SKM-1 treated with dmso at 0.1 percent for 144 hours (cell line): ENCODE results near the gene SMG7.
"Not testable (repeated sequence)": the region's sequence is repeated elsewhere in the genome, so short reads cannot be mapped to it uniquely, and the experiment has no call there.

Experiments
- DNase-seq: peaks from one replicate; lab custom pipeline; 2025; ENCODE audit not compliant: unreplicated experiment; lab: John Stamatoyannopoulos, UW

SMG7 gene, protein sequence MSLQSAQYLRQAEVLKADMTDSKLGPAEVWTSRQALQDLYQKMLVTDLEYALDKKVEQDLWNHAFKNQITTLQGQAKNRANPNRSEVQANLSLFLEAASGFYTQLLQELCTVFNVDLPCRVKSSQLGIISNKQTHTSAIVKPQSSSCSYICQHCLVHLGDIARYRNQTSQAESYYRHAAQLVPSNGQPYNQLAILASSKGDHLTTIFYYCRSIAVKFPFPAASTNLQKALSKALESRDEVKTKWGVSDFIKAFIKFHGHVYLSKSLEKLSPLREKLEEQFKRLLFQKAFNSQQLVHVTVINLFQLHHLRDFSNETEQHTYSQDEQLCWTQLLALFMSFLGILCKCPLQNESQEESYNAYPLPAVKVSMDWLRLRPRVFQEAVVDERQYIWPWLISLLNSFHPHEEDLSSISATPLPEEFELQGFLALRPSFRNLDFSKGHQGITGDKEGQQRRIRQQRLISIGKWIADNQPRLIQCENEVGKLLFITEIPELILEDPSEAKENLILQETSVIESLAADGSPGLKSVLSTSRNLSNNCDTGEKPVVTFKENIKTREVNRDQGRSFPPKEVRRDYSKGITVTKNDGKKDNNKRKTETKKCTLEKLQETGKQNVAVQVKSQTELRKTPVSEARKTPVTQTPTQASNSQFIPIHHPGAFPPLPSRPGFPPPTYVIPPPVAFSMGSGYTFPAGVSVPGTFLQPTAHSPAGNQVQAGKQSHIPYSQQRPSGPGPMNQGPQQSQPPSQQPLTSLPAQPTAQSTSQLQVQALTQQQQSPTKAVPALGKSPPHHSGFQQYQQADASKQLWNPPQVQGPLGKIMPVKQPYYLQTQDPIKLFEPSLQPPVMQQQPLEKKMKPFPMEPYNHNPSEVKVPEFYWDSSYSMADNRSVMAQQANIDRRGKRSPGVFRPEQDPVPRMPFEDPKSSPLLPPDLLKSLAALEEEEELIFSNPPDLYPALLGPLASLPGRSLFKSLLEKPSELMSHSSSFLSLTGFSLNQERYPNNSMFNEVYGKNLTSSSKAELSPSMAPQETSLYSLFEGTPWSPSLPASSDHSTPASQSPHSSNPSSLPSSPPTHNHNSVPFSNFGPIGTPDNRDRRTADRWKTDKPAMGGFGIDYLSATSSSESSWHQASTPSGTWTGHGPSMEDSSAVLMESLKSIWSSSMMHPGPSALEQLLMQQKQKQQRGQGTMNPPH

DNA sequence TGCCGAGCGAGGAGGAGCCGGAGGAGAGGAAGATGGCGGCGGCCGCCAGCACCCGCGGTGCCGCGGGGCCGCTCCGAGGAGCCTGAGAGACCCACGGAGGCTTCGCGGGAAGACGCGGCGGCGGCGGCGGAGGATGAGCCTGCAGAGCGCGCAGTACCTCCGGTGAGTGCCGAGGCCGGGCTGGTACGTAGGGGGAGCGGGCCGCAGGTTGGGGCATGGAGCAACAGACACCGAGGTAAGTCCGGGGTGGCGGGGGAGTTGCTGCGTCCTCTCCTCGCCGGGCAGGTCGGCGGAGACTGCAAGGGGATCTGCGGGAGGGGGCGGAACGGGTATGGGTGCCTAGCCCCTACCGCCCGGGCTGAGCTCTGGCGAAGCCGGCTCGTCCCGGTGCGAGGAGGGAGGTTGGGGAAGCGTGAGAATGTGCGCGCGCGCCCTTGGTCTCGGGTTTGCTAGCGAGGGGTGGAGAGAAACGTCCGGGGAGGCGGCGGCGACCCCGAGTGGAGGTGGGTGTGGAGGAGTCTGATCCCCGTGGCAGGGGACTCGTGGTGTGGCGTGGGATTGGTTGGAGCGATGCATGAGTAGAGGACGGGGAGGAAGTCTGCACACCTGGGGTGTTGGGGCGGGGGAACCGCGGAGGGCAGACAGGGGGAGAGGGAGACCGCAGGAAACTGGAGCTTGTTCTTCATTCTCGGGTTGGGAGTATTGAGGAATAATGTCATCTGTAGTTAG is at the start of gene SMG7:
Gene SMG7, plus strand, starts transcription at position 12 of the 729 bp plus-strand sequence. Its CDS starts 122 bp downstream, at position 134.
- peak; percentile 70 for DNase-seq

DNA sequence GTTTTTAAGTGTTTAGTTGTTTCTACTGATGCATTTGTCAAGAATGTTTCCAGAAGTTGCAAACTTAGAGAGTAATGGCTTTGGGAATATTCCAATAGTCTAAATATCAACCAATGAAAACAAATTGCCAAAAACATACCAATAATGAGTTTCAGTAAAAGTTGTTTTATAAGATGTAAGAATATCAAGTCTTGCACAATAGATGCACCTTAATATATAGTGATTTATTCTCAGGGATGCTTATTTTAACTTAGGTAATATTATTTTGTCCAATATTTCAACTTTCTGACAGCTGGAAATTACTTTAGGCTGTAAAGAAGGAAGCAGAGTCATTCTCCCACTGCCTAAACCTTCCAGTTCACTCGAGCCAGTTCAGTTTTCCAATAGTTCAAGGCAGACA is 48.8 kb upstream of the SMG7 start:
- no peak for DNase-seq

DNA sequence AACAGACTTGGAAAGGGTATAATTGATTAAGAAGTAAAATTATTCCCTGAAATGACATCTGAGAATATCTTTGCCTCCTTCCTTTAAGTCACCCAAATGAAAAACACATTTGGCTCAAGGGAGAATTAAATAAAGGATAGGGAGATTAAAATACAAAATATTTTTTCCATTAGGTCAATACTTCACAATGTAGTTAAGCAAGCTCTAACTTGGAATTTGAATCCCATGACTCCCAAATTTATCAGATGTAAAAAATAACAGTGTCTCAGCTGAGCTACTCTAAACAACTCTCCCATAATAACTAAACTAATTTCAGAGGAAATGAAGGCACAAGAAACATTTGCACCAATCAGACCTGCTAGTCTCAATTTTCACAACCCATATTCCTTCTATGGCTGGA is 47.6 kb upstream of the SMG7 start:
- DNase-seq: no peak

DNA sequence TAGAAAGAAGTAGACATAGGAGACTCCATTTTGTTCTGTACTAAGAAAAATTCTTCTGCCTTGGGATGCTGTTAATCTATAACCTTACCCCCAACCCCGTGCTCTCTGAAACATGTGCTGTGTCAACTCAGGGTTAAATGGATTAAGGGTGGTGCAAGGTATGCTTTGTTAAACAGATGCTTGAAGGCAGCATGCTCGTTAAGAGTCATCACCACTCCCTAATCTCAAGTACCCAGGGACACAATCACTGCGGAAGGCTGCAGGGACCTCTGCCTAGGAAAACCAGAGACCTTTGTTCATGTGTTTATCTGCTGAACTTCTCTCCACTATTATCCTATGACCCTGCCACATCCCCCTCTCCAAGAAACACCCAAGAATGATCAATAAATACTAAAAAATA is 44.7 kb upstream of the SMG7 start:
- DNase-seq: not testable (repeated sequence)

DNA sequence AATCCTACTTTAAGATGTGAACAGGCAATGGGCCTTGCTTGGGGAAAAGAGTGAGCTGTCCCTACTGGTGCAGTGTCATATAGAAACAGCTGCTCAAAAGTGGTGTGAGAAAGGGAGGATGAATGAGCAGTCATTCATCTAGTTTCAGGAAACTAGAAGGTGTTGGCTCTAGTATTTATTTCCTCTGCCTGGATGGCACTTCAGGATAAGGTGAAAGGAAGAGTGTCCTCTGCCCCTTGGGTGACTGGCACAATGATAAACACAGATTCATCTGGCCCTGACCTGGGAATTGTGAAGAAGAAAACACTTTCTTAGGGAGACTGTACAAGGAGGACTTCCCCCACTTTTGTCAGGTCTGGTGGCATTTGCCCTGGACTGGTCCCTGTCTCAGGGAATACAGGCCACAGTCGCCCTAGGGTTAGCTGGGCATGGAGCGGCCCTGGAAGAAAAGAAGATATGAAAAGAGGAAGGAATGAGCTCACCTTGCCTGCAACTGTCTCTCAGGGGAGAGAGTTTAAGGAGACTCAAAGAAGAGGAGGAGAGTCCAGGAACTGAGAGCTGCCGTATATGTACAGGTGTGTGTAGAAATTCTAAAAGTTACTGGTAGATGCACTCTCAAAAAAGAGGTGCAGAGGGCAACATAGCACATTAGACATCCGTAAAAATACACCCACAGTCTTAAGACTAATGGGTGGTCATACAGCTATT is 40.3 kb upstream of the SMG7 start:
- DNase-seq: no peak

DNA sequence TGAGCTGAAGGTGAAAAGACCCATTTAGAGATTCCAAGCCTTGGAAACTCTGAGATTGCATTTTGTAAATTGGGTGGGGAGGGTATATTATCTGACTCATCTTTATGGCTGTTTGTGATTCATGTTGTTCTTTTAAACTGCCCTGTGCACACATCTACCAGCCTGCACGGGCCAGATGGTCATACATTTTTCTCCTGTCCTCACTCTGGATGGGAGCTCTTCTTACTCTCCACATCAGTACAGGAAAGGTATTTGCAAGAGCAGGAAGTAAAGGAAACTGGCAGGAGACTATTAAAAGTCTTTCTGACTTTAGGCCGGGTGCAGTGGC is 39.8 kb upstream of the SMG7 start:
- no peak for DNase-seq

DNA sequence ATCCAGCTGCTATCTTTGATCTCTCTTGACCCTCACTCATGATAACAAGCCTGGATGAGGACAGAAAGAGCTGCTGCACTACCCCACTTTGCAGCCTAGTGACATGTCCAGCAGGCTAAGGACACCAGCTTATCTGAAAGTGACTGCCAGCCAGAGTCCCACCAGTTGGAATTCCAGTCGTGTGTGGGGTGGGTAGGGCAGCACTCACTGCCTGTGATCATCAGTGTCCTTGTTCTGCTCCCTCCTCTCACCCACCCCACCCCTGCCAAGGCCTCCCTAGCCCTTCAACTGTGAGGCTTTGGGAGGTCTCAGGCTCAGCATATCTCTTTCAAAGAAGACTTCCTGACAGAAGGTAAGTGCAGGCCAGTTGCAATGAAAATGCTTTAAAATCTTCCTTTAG is 38.6 kb upstream of the SMG7 start:
- DNase-seq: no peak

DNA sequence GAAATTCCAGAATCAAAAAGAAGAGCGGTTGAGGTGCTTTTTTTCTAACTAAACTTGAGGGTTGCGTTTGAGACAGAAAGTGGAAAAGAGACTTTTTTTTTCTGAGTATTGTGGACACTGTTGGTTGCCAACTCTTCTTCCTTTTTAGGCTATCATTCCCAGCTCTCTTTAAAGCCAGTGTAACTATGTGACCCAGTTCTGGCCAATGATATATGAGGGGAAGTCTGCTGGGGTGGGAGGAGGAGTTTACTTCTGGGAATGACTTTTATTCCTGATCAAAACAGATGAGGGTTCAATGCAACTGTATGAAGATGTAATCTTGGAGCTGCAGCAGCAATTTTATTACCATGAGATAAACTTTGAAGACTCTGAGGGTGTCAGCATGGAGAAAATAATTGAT is 36.8 kb upstream of the SMG7 start:
- no peak for DNase-seq

DNA sequence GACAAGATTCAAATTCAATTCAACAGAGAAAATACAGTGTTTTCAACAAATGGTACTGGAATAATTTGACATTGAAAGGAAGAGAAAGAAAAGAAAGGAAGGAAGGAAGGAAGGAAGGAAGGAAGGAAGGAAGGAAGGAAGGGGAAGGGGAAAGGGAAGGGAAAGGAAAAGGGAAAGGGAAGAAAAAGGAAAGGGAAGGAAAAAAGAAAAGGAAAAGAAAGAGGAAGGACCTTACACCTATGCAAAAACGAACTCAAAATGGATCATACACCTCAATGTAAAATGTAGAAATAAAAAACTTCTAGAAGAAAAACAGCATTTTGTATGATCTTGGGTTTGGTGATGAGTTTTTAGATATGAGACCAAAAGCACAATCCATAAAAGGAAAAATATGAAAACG is 34.2 kb upstream of the SMG7 start:
- no peak for DNase-seq

DNA sequence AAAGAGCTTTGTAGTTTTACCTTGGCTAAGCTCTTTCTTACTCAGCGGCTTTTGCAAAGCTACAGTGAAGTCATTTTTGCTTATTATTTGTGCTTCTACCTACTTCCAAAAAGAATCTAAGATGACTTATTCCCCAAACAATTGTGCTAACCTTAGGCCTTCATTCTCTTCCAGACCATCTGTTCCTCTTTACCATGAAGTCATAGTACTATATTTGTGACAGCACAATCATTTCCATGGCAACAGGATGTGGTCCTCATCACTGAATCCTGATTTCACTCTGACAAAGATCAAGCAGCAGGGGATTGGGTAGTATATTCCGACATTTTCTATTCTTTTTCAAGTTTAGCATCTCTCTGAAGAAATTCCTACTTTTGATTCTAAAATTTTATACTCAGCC is 29.3 kb upstream of the SMG7 start:
- DNase-seq: no peak

DNA sequence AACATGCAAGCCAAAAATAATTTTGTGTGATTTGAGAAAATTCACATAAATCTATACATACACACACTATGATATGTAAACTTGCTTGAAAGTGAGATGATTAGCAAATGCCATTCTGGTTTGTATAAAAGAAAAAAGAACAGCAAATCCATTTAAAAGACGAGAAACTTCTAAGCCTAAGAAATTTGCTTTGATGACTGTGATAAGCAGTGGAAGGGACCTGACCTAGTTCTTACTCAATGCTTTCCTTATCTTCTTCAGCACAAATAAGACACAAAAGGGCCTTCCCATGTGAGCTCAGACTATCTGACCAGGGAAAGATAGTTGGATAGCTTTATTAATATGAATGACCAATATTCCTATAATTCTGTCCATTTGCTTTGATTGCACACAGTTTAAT is 28.8 kb upstream of the SMG7 start:
- no peak for DNase-seq

DNA sequence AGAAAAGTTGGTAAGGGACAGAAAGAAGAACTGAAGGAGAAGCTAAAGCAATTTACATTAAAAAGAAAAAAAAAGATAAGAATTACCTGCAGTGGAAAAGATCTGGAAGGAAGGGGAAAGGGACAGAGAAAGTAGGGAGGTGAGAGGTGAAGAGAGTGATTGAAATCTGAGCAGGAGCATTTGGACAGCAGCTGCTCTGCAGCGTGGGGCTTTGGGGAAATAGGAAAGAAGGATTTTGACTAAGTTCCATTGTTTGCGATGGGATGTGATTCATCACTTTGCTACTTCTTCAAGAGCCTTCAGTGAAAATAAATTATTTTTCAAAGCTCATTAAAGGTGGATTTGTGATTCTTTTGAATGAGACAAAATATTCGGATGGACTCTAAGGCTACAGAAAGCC is 28.1 kb upstream of the SMG7 start:
- no peak for DNase-seq

DNA sequence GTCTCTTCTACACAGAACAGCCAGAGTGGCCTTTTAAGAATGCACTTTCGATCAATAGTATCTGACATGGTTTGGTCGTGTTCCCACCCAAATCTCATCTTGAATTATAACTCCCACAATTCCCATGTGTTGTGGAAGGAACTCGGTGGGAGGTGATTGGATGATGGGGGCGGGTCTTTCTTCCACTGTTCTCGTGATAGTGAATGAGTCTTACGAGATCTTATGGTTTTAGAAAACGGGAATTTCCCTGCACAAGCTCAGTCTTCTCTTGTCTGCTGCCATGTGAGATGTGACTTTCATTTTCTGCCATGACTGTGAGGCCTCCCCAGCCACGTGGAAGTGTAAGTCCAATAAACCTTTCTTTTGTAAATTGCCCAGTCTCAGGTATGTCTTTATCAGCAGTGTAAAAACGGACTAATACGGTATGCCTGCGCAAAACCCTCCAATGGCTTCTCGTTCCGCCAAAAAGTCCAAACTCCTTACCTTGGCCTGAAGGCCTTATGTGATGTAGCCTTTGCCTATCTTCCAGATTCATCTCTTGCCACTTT is 23.0 kb upstream of the SMG7 start:
- no peak for DNase-seq

DNA sequence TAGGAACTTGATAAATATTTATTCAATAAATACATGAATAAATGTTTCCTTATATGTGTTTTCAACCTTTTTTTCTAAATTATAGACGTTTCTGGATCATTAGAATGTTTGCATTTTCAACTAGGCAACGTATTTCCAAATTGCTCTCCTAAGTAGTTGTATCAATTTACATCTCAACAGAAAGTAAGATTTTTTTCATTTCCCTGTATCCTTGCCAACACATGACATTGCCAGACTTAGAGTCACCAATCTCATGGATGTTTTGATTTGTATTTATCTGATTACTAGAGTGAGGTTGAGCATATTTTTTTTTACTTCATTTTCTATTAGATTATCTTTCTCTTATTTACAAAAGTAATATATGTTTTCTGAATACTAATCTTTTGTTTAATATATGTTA is 22.2 kb upstream of the SMG7 start:
- DNase-seq: no peak

DNA sequence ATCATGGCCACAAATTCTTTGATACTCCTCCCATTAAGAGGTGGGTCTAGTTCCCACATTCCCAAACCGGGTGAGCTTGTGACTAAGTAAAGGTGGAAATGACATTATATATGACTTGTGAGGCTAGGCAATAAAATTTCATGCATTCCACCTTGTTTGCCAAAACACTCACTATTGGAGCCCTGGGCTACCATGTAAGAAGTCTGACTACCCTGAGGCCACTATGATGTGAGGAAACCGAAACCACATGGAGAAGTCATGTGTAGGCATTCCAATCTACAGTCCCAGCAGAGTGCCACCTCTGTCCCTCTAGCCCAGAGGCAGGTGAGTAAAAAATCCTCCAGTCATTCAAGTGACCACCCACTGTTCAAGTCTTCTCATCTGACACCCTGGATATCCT is 17.9 kb upstream of the SMG7 start:
- no peak for DNase-seq

DNA sequence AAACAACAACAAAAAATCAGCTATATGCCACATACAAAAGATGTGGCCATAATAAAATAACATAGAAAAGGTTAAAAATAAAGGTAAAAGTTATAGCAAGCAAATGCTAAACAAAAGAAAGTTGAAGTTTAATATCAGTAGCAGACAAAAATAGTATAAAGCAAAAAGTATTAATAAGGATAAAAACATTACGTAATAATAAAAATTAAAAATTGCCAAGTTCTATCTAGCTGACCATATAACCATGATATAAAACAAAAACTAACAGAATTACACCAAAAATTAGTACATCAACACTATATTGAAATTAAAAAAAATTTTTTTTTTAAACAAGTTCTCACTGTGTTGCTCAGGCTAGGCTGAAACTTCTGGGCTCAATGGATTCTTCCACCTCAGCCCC is 15.5 kb upstream of the SMG7 start:
- DNase-seq: no peak

DNA sequence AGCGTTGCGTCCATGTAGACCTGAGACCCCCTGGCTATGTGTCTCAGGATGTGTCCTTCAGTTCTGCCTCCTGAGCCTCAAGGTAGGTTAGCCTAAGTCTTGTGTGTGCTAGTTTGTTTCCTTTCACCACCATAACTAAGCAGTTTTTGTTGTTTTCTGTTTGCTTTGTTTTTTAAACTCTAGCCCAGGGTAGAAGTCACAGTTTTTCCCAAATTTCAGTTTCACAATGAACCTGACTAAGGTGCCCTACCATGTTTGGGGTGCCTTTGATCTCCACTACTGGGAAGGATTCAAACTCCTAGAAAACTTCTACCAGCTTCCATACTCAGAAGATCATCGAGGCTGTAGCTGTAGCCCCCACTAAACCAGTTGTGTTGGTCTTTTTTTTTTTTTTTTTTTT is 14.8 kb upstream of the SMG7 start:
- DNase-seq: no peak

DNA sequence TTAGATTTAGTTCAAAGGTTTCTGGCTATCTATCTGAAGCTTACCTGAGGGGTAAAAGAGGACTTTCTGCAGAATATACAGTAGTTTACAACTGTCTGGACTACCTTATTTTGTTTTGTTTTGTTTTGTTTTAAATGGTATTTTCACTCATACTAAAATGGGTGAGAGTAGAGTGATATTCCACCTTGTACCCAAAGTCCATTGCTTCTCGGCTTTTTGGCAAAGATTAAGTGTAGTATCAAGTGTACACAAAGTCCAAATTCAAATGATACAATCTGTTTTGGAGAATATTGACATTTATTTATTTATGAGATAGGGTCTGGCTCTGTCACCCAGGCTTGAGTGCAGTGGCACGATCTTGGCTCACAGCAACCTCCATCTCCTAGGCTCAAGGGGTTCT is 11.7 kb upstream of the SMG7 start:
- no peak for DNase-seq

DNA sequence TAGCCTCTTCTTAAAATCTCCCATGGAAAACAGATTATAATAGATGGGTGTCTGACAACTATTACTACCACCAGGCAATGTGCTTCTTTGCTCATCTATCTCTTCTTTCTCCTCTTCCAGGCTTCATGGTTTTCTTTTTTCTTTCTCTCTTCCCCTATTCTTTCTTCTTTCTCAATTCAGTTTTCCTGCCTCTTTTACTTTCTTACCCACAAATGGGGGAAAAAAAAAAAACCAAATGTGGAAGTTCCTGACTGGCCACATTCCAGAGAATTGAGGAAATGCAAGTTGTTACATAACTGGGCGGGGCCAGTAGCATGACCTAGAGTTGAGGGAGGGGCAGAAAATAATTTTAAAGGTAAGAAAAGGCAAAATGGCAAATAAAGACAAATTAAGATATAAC is 10.9 kb upstream of the SMG7 start:
- DNase-seq: peak; percentile 82

DNA sequence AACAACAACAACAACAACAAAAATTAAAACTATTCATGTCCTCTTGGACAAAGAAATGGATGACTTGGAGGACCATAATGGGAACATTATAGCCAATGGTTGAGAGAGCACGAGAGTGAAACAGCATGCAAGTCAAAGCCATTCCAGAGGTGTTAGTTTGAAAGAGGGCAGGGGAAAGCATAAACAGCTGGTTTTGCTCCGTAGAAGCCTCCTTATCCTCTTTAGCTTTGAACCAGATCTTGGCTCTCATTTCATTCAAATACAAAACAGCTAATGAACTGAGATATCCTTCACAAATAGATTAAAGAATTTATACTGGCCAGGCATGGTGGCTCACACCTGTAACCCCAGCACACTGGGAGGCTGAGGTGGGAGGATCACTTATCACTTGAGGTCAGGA is 8.7 kb upstream of the SMG7 start:
- DNase-seq: no peak
